H9 (cell line): ENCODE data around the gene TMEM184A. TPM values are rescaled to one million over a fixed set of nuclear protein-coding genes. Genes with fewer than 3 reads are reported as not detected.

ENCODE experiments used
- DNase-seq: peaks from one replicate; pipeline ENCODE4 v3.0.0-alpha.2; 2017
- H2AFZ ChIP-seq: one replicate; pipeline ENCODE4 v1.6.1; 2013; ENCODE audit warnings: mild to moderate bottlenecking, low read length, control low read depth, moderate library complexity
- H2AK5ac ChIP-seq: 2 replicates; pipeline ENCODE4 v1.6.1; 2013; ENCODE audit warnings: low read length, control low read depth, mixed read lengths; ENCODE audit not compliant: insufficient read length
- H2BK120ac ChIP-seq: one replicate; pipeline ENCODE4 v1.6.1; 2013; ENCODE audit warnings: low read depth, mild to moderate bottlenecking, low read length, control low read depth, inconsistent platforms; ENCODE audit not compliant: poor library complexity, severe bottlenecking
- H2BK12ac ChIP-seq: 2 replicates; pipeline ENCODE4 v1.6.1; 2013; ENCODE audit warnings: low read length, control low read depth, mixed read lengths, low read depth; ENCODE audit not compliant: insufficient read length
- H2BK15ac ChIP-seq: 2 replicates; pipeline ENCODE4 v1.6.1; 2013; ENCODE audit warnings: low read depth, low read length, control low read depth
- H2BK20ac ChIP-seq: one replicate; pipeline ENCODE4 v1.6.1; 2013; ENCODE audit warnings: low read depth, mild to moderate bottlenecking, low read length, control low read depth, inconsistent platforms; ENCODE audit not compliant: poor library complexity, severe bottlenecking
- H2BK5ac ChIP-seq: 2 replicates; pipeline ENCODE4 v1.6.1; 2013; ENCODE audit warnings: low read length, control low read depth, mixed read lengths; ENCODE audit not compliant: insufficient read length
- H3K14ac ChIP-seq: 2 replicates; pipeline ENCODE4 v1.6.1; 2013; ENCODE audit warnings: low read length, control low read depth; ENCODE audit not compliant: insufficient read depth
- H3K18ac ChIP-seq: 2 replicates; pipeline ENCODE4 v1.6.1; 2013; ENCODE audit warnings: low read depth, mild to moderate bottlenecking, mixed read lengths, low read length, control low read depth; ENCODE audit not compliant: insufficient read length
- H3K23ac ChIP-seq: 2 replicates; pipeline ENCODE4 v1.6.1; 2013; ENCODE audit warnings: low read length, control low read depth, mixed read lengths, low read depth; ENCODE audit not compliant: insufficient read length
- H3K23me2 ChIP-seq: 2 replicates; pipeline ENCODE4 v1.6.1; 2013; ENCODE audit warnings: low read depth, mild to moderate bottlenecking, mixed read lengths, low read length, control low read depth; ENCODE audit not compliant: insufficient read length, poor library complexity, severe bottlenecking
- H3K27ac ChIP-seq: 2 replicates; pipeline ENCODE4 v1.5.1; 2013; ENCODE audit warnings: low read length, control low read depth, mixed read lengths, low read depth; ENCODE audit not compliant: insufficient read length
- H3K27me3 ChIP-seq: 2 replicates; pipeline ENCODE4 v1.6.1; 2013; ENCODE audit warnings: low read length, control low read depth, inconsistent platforms; ENCODE audit not compliant: insufficient read depth
- H3K4ac ChIP-seq: 2 replicates; pipeline ENCODE4 v1.6.1; 2013; ENCODE audit warnings: low read depth, mild to moderate bottlenecking, control low read depth, inconsistent platforms, low read length, moderate library complexity
- H3K4me1 ChIP-seq: 2 replicates; pipeline ENCODE4 v1.6.1; 2013; ENCODE audit warnings: low read length, control low read depth, inconsistent platforms; ENCODE audit not compliant: insufficient read depth
- H3K4me2 ChIP-seq: 2 replicates; pipeline ENCODE4 v1.6.1; 2013; ENCODE audit warnings: low read length, control low read depth, mixed read lengths; ENCODE audit not compliant: insufficient read length, insufficient read depth
- H3K56ac ChIP-seq: 2 replicates; pipeline ENCODE4 v1.6.1; 2013; ENCODE audit warnings: low read depth, mild to moderate bottlenecking, mixed read lengths, low read length, control low read depth; ENCODE audit not compliant: insufficient read length
- H3K79me1 ChIP-seq: 2 replicates; pipeline ENCODE4 v1.6.1; 2013; ENCODE audit warnings: low read depth, mild to moderate bottlenecking, moderate library complexity, low read length, control low read depth, inconsistent platforms; ENCODE audit not compliant: insufficient read depth, poor library complexity, severe bottlenecking
- H3K79me2 ChIP-seq: 2 replicates; pipeline ENCODE4 v1.6.1; 2013; ENCODE audit warnings: low read length, control low read depth, inconsistent platforms; ENCODE audit not compliant: insufficient read depth
- H3K9ac ChIP-seq: 2 replicates; pipeline ENCODE4 v1.6.1; 2013; ENCODE audit warnings: low read length, control low read depth, mixed read lengths; ENCODE audit not compliant: insufficient read length; ENCODE audit errors: extremely low read depth
- H3K9me3 ChIP-seq: one replicate; pipeline ENCODE4 v1.6.1; 2013; ENCODE audit warnings: low read depth, low read length, inconsistent platforms; ENCODE audit not compliant: control insufficient read depth
- H3T11ph ChIP-seq: one replicate; pipeline ENCODE4 v1.6.1; 2013; ENCODE audit warnings: mild to moderate bottlenecking, low read length, control low read depth, inconsistent platforms
- H4K20me1 ChIP-seq: one replicate; pipeline ENCODE4 v1.6.1; 2013; ENCODE audit not compliant: control insufficient read depth, insufficient read length, insufficient read depth
- H4K5ac ChIP-seq: 2 replicates; pipeline ENCODE4 v1.6.1; 2013; ENCODE audit warnings: low read depth, mild to moderate bottlenecking, mixed read lengths, low read length, control low read depth; ENCODE audit not compliant: insufficient read length
- H4K8ac ChIP-seq: replicated peaks from 2 replicates; pipeline ENCODE4 v1.6.1; 2013; ENCODE audit warnings: low read length, control low read depth, mixed read lengths, low read depth; ENCODE audit not compliant: insufficient read length
- H4K91ac ChIP-seq: 2 replicates; pipeline ENCODE4 v1.6.1; 2013; ENCODE audit warnings: low read depth, mild to moderate bottlenecking, moderate library complexity, mixed read lengths, low read length, control low read depth; ENCODE audit not compliant: insufficient read length
- H3K27ac Mint-ChIP-seq, 3 experiments: 2 replicates in 2 of 3; 3 replicates in 1 of 3; pipeline ENCODE4 v1.8.0; 2020 to 2021; ENCODE audit warnings: mixed read lengths in 3 of 3, mild to moderate bottlenecking in 1 of 3, moderate library complexity in 1 of 3
- H3K27me3 Mint-ChIP-seq: 2 replicates; pipeline ENCODE4 v1.8.0; 2021; ENCODE audit warnings: low read depth, mild to moderate bottlenecking, moderate library complexity, mixed read lengths
- H3K36me3 Mint-ChIP-seq, 3 experiments: 2 replicates in 2 of 3; 3 replicates in 1 of 3; pipeline ENCODE4 v1.8.0; 2020 to 2021; ENCODE audit warnings: low read depth in 3 of 3, mixed read lengths in 3 of 3; ENCODE audit not compliant: insufficient read depth in 1 of 3
- H3K4me1 Mint-ChIP-seq, 2 experiments: 2 replicates each; pipeline ENCODE4 v1.8.0; 2020; ENCODE audit warnings: mixed read lengths in 2 of 2
- H3K4me3 Mint-ChIP-seq, 2 experiments: 2 replicates in 1 of 2; 3 replicates in 1 of 2; pipeline ENCODE4 v1.8.0; 2020 to 2021; ENCODE audit warnings: mild to moderate bottlenecking in 2 of 2, mixed read lengths in 2 of 2, moderate library complexity in 1 of 2
- H3K9me3 Mint-ChIP-seq, 2 experiments: 2 replicates in 1 of 2; 3 replicates in 1 of 2; pipeline ENCODE4 v1.8.0; 2020; ENCODE audit warnings: mild to moderate bottlenecking in 2 of 2, mixed read lengths in 2 of 2, moderate library complexity in 1 of 2
- WGBS: extraction: QIAGEN DNeasy Blood & Tissue Kit; methylation state at CpG from one replicate; pipeline ENCODE4 v1.1.7; 2013; ENCODE audit warnings: missing lambda C conversion rate, low lambda C conversion rate, mixed read lengths; ENCODE audit not compliant: insufficient read length; ENCODE audit errors: extremely low coverage; 5-methylcytosine and 5-hydroxymethylcytosine counted together
- total RNA-seq: library from RNA; stranded (reverse); gene quantifications from 2 replicates; pipeline ENCODE4 v1.2.1, GENCODE V29; 2021
- TF ChIP-seq, protein P1 (sequence below): fragments of 200-600 bp; sonication (generic); conservative IDR thresholded peaks from 3 replicates; pipeline ENCODE4 v1.8.0; 2021; ENCODE audit warnings: antibody characterized with exemption, mild to moderate bottlenecking

The TMEM184A gene
- total RNA-seq, 1 experiment from 2014 or later = 1.3 TPM

DNA sequence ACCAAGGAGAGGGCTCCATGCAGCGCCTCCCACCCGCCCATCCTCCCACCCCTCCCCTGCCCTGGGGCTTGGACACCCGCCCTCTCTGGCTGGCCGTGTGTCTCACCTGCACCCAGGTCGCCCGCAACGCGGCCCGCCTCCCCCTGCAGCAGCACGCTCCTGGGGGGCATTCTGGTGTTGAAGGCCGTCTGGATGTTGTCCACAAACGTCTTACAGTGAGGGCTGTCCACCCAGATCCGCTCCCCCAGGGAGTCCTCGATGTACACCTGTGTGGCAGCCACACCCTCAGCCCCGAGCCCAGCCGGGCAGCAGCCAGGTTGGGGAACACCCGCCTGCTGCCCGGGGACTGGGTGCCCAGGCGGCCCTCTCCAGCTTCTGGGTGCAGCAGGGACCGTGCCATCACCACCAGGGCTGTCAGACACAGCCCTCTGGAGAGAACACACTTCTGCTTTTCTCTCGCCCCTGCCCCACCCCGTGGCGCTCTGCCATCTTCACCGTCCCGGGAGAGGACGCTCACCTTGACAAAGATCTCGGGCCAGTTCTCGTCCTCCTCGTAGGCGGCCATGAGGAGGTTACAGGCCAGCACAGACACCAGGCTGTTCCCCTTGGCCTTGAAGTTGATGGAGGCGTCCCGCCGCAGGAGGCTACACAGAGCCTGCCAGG lies 56.5 kb downstream of the TMEM184A start:
- no peak overlapping the region for H4K5ac ChIP-seq
- Mint-ChIP-seq H3K4me1 (peaks cover 2 to 11% of the 10 kb centered on the region in 2 experiments; a peak in 3 of 4 replicates), H3K36me3 (peaks cover 32 to 64% (median 51%) of the 10 kb centered on the region in 3 experiments; a peak in 6 of 7 replicates), H3K9me3 (no peaks in the 10 kb centered on the region), H3K4me3 (no peak overlapping the region), H3K27me3 (no peaks in the 10 kb centered on the region), H3K27ac (no peak overlapping the region)
- no peak overlapping the region for H2BK120ac ChIP-seq
- no peak overlapping the region for H3T11ph ChIP-seq
- no peak overlapping the region for H3K14ac ChIP-seq
- H3K23me2 ChIP-seq = peaks cover 10% of the 10 kb centered on the region
- DNase-seq = no peak
- H2AFZ ChIP-seq = no peak overlapping the region
- no peak overlapping the region for H3K4ac ChIP-seq
- no peak overlapping the region for H2BK12ac ChIP-seq
- H3K27ac ChIP-seq = no peak overlapping the region
- no peak overlapping the region for H4K91ac ChIP-seq
- H3K18ac ChIP-seq = no peak overlapping the region
- WGBS = no CpG with 5 or more reads among the region's 33 CpGs
- no peaks in the 10 kb centered on the region for H3K27me3 ChIP-seq
- H3K79me2 ChIP-seq = peaks cover 14% of the 10 kb centered on the region; the same call in 1 of the 2 replicates
- no peaks in the 10 kb centered on the region for H4K20me1 ChIP-seq
- no peak overlapping the region for H2BK20ac ChIP-seq
- TF ChIP-seq, protein P1, sequence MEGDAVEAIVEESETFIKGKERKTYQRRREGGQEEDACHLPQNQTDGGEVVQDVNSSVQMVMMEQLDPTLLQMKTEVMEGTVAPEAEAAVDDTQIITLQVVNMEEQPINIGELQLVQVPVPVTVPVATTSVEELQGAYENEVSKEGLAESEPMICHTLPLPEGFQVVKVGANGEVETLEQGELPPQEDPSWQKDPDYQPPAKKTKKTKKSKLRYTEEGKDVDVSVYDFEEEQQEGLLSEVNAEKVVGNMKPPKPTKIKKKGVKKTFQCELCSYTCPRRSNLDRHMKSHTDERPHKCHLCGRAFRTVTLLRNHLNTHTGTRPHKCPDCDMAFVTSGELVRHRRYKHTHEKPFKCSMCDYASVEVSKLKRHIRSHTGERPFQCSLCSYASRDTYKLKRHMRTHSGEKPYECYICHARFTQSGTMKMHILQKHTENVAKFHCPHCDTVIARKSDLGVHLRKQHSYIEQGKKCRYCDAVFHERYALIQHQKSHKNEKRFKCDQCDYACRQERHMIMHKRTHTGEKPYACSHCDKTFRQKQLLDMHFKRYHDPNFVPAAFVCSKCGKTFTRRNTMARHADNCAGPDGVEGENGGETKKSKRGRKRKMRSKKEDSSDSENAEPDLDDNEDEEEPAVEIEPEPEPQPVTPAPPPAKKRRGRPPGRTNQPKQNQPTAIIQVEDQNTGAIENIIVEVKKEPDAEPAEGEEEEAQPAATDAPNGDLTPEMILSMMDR = no peak
- no peak overlapping the region for H3K9ac ChIP-seq
- no peak overlapping the region for H3K23ac ChIP-seq
- H2BK5ac ChIP-seq = no peak overlapping the region
- H2BK15ac ChIP-seq = no peak overlapping the region
- H3K4me2 ChIP-seq = no peak overlapping the region
- no peak overlapping the region for H2AK5ac ChIP-seq
- H3K56ac ChIP-seq = no peak overlapping the region
- no peaks in the 10 kb centered on the region for H3K9me3 ChIP-seq
- H4K8ac ChIP-seq = no peak overlapping the region
- no peaks in the 10 kb centered on the region for H3K4me1 ChIP-seq
- H3K79me1 ChIP-seq = no peaks in the 10 kb centered on the region
